ENCODE measurements around the gene PRCD.

- TF ChIP-seq EP300 (conservative IDR thresholded peaks at IDR 0.05; ENCODE audit: poor library complexity, severe bottlenecking) (no peak), REST (IDR thresholded peaks at IDR 0.05; ENCODE audit: borderline replicate concordance) (no peak), TAF1 (IDR thresholded peaks at IDR 0.05; ENCODE audit: low read depth) (no peak), CTCF (IDR thresholded peaks at IDR 0.05; ENCODE audit: poor library complexity, severe bottlenecking) (no peak), MXI1 (conservative IDR thresholded peaks at IDR 0.05; ENCODE audit: poor library complexity, severe bottlenecking) (no peak)
These were observed 15.0 kb upstream of the PRCD start for GRCh38 chr17:76524598-76525512.
